Dermis blood vessel endothelial cell (primary cell): ENCODE data around the gene DNA2. TPM values are rescaled to one million over a fixed set of nuclear protein-coding genes. Genes with fewer than 3 reads are reported as not detected.

Source experiments
- DNase-seq: peaks from one replicate; pipeline ENCODE4 v3.0.0; 2010
- total RNA-seq: library from RNA; depleted of rRNA; stranded (reverse); fragments of >200 nt; gene quantifications from 2 replicates; pipeline ENCODE4 v1.2.3, GENCODE V29; 2014

Gene DNA2
- total RNA-seq, 1 donor from 2014 or later = 8.7 TPM

- no peak for DNase-seq
Observed at GRCh38 chr10:68440898-68441297, 30.9 kb downstream of the DNA2 start.

- DNase-seq = no peak
Observed at GRCh38 chr10:68435803-68436202, 36.0 kb downstream of the DNA2 start.

- no peak for DNase-seq
Observed at GRCh38 chr10:68434657-68435056, 37.1 kb downstream of the DNA2 start.

- peak; percentile 31 for DNase-seq
Observed at GRCh38 chr10:68428396-68429104, 43.2 kb downstream of the DNA2 start.

- DNase-seq = no peak
Observed at GRCh38 chr10:68424454-68425014, 47.2 kb downstream of the DNA2 start.

- no peak for DNase-seq
Observed at GRCh38 chr10:68423522-68423921, 48.3 kb downstream of the DNA2 start.

GRCh38 chr10:68419376-68419775 is 52.4 kb downstream of the DNA2 start:
- no peak for DNase-seq

- no peak for DNase-seq
Observed at GRCh38 chr10:68408898-68409518, 62.8 kb downstream of the DNA2 start.

- DNase-seq = peak; percentile 84
Observed at GRCh38 chr10:68406815-68407548, 64.8 kb downstream of the DNA2 start, which contains the start of gene RUFY2. RUFY2 (minus strand) TSS chr10:68407277; CDS start chr10:68407189, 88 bp downstream.

GRCh38 chr10:68406111-68406814 is 65.5 kb downstream of the DNA2 start:
- DNase-seq = peak; percentile 71

- no peak for DNase-seq
Observed at GRCh38 chr10:68403701-68404100, 68.1 kb downstream of the DNA2 start.

- no peak for DNase-seq
Observed at GRCh38 chr10:68402276-68402675, 69.5 kb downstream of the DNA2 start.

- no peak for DNase-seq
Observed at GRCh38 chr10:68397005-68397404, 74.8 kb downstream of the DNA2 start.

GRCh38 chr10:68385740-68386139 is 86.0 kb downstream of the DNA2 start:
- no peak for DNase-seq

GRCh38 chr10:68371604-68372003 is 100.2 kb downstream of the DNA2 start:
- no peak for DNase-seq

- DNase-seq = no peak
Observed at GRCh38 chr10:68367121-68367520, 104.7 kb downstream of the DNA2 start.

GRCh38 chr10:68366600-68366999 is 105.2 kb downstream of the DNA2 start:
- DNase-seq = no peak

- DNase-seq = no peak
Observed at GRCh38 chr10:68365611-68366010, 106.2 kb downstream of the DNA2 start.

GRCh38 chr10:68364101-68364886 is 107.5 kb downstream of the DNA2 start:
- no peak for DNase-seq
